Activated gamma-delta T cell (primary cell): Measurements from ENCODE around the gene MAL.

ENCODE experiments used
- DNase-seq: peaks from one replicate; lab custom pipeline; 2025; lab: John Stamatoyannopoulos, UW

MAL gene

DNA sequence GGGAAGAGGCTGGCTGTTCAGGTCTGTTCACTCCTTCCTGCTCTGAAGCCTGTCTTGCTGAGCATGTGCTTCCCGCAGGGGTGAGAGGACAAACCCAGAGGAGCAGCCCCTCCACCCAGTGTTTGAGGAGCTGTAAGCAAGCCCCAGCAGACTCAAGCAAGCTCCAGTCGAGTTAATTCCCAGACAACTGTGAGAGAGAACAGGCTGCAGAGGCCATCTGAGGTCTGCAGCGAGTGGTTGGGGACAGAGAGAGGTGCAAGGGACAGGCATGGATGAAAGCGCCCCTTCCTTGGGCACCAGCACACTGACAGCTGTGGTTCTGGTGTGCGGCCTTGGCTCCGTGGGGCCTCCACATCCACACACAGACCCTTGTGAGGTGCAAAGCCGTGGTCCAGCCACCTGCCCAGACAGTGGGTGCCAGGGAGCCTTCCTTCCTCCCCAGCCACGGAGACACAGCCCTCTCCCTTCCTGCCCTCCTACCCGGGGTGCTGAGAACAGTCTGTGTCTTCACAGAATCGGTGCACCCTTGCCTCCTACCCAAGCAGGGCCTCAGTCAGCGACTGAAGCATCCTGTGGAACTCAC lies 36.2 kb downstream of the MAL start:
- DNase-seq = no peak

- DNase-seq = no peak
Observed at GRCh38 chr2:95062242-95063085, 37.0 kb downstream of the MAL start.

DNA sequence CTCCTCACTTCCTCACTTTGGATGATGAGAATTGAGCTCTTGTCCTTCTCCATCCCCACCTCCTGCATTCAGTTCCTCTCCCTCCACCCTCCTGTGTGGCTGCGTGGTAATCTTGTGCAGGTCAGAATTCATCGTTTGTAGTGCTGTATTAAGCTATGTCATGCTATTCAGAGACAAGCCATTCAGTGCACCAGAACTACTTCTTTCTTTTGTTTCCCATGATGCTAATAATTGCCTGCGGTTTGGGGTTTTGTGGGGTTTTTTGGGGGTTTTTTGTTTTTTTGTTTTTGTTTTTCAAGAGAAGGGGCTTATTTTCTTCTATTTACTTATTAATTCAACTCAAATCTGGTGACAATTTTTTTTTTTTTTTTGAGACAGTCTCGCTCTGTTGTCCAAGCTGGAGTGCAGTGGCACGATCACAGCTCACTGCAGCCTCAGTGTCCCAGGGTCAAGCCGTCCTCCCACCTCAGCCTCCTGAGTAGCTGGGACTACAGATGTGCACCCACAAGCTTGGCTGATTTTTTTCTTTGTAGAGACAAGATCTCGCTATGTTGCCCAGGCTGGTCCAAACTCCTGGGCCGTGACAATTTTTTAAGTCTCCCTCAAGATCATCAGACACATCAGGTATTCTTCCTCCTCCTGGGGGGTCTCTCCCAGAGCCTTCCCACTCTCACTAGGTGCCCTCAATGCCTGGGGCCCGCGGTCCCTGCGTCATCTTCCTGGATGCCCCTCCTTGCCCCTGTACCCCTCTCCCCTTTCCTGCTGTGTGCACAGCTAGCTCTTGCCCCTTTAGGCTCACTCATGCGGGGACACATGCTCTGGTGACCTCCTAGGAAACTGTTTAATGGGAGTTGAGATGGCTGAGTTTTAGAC lies 37.8 kb downstream of the MAL start:
- DNase-seq = no peak

DNA sequence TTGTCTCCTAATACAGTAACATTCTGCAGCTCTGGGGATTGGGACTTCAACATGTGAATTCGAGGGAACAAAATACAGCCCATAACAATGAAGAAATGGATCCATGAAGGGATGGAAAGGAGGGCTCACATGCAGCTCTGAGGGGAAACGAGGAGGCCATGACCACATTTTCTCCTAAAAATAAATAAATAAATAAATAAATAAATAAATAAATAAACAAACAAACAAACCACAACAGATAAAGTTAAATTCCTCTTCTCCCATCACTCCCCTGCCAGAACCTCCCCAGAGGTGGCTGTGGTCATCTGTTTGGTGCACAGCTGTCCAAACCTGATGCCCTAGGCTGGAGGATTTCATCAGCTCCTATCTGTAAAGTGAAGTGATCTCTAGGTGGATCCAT lies 42.7 kb downstream of the MAL start:
- no peak for DNase-seq

DNA sequence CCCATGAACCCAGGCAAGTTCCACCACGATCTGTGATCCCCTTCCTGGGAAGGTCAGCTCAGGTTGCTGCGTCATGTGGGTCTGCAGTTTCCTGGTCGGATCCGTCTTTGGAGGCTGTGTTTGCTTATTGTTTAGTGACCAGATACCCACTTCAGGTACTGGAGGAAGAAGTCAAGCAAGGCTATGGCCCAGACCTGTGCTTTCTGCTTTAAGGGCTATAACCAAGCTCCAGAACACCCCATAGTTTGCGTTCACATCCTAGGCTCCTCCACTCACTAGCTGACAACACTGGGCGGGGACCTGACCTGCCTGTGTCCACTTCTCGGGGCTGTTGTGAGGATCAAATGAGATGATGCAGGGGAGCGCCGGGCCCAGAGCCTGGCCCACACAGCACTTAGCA lies 44.0 kb downstream of the MAL start:
- DNase-seq = no peak

DNA sequence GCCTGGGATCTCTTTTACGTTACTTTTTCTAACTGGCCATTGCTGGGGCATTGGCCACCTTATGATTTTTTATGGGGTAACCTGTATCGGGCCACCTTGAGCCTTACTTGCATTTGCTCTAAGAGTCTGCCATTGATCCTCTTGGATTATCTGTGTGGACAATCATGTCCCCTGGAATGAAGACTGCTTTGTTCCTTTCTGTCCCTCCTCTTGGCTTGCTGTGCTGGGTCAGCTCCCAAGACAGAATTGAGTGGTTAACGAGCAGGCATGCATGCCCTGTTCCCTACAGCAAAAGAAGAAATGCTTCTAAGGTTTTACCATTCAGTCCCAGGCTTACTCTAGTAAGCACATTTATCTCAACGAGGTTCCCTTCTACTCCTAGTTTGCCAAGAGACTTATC lies 46.3 kb downstream of the MAL start:
- no peak for DNase-seq

GRCh38 chr2:95072424-95072823 lies 46.9 kb downstream of the MAL start:
- no peak for DNase-seq

DNA sequence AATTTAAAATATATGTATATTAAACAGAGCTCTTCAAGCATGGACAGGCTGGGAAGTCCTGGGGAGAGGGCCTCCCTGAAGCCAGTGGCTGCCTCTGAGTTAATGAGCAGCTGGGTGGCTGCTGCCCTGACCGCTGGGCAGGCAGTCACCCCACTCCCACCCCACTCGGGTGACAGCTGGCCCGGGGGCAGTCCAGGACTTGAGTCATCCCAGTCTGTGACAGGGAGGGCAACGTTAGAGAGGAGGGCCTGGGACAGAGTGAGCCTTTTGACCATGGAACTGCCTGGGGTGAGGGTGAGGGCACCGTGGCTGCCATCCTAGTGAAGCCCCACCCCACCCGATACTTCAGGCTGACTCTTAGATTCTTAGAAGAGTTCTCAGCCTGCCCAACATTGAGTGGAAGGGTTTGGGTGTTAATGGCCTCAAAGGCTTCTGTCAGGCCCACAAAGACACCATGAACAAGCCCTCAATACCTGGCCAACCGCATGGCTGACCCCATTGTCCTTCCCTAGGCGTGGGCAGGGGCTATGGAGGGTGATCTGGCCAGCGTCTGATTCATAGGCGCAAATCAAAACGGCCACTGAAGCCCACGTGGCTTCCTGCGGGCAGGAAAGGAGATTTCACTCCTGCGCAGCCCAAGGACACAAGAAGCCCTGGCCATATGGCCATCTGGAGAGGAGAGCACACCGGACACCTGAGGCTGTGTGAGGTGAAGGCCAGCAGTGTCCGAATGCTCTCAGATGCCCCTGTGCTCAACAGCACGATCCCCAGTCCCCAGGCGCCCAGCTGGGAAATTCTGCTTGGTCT lies 48.6 kb downstream of the MAL start:
- no peak for DNase-seq

DNA sequence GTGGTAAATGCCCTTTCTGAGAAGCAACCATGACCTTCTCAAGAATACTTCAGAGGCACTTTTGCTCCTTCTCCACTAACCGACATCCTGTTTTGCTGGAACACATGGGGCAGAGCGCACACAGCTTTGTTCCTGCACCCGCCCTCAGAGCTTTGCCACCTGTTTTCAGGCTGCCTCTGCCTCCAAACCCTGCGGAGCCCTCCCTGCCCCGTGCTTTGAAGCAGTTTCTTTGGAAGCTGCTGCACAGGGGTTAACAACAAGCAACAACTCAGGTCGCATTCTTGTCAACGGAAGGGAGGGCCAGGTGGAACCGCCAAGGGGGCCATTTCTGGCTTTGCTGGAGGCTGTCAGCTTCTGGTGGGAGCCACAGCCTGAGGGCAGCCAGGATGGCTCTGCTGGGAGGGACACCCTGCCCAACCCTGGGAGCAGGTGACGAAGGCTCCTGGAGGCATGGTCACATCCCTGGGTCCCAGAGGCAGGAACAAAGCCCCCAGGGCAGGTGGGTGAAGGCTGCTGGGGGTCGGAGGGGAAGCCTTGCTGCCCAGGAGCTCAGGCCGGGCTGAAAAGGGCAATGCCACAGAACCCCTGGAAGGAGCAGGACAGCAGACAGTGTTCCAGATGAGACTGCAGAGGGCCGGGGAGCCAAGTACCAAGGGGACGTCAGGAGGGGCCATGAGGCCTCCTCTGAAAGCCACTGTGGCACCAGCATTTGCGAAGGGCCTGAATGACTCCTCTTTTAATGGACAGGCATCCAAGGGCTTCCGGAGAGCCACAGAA lies 49.3 kb downstream of the MAL start:
- DNase-seq = no peak

DNA sequence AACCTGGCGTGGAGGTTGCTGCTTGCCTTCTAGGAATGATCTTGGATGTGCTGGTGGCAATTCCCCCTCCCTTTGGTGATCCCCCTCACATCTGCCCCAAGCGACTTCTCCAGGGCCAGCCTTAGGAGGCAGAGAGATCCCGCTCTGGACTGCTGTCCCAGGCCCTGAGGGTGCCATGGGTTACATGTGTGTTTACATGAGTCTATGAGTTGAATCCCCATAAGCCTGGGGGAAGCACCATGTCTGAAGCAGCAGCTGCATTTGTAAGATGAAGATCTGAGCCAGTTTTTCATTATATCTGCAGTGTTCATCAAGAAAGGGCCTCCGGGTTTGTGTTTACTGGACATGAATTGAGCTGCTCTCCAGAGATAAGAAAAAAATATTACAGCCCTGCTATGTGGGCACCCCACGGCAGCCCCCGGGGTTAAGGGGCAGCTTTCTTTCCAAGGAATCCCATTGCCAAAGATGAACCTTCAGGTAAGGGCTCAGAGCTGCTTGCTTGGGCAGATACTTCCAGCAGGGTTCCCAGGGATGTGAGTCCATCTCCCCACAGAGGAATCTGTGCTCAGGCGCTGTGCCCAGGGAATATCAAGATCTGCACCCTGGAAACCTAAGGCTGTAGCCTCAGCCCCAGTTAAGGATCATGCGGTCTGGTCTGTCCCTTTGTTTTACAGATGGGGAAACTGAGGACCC lies 50.1 kb downstream of the MAL start:
- DNase-seq = no peak

GRCh38 chr2:95076705-95077529 lies 51.4 kb downstream of the MAL start:
- DNase-seq = peak; percentile 44

DNA sequence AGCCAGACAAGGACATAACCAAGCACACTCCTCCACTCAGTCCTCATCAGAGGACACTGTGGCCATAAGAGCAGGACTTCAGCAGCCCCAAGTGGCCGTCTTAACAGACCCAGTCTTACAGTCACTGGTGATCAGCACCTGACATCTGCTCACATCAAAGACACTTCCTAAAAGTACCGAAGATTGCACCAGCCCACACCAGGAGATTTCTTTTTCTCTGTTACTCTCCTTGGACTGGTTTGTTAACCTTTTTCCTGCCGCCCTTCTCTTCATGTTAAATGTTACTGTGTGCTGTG lies 52.0 kb downstream of the MAL start:
- DNase-seq = no peak

DNA sequence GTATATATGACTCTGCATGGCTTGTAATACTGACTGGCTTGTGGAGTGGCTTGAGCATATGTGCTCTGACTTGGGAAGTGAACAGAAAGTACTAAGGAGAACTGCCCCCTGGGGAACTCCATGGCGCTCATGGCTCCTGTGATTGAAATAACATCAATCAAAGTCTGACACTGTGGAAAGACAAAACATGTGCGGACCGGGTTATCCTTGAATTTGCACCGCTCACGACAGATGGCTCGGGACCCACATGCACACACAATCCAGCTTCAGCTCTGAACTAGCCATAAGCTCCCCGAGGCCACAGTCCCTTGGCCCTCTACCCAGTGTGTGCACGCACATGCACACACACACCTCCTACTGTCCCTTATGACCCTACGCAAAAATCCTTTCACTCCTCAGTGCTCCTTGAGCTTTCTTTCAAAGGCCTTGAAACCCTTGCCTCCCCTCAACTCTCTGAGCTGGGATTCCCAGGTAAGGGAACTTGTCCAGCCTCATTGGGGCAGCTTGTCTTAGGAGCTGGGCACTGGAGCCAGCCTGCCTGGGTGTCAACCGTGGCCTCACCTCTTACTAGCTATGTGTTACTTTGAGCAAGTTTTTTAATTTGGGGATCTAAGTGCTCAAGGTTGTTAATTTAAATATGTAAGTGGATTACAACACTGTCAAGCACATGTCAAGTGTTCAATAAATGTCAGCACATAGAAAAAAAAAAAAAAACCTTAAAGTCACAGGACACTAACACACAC lies 52.5 kb downstream of the MAL start:
- no peak for DNase-seq

DNA sequence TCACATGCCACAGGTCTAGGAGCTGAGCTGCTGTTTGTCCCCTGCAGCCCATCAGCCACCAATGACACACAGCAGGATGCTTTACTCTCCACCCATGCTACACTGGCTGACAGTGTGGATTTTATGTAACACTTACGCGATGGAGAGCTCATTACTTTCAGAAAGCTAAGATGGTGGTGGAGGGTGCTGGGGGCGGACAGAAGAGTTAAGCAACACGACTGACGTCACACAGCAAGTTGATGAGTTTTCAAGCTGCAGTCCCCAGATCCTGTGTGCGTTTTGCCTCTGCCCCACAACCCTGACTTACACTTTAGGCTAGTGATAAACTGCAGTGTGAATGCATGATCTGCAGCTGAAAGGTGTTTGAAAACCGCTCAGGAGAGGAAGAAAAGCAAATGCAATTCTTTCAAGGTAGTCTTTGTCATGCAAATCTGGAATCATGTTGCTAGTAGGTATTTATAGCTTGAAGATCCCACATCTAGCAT lies 53.7 kb downstream of the MAL start:
- no peak for DNase-seq

GRCh38 chr2:95082477-95082876 lies 57.0 kb downstream of the MAL start:
- DNase-seq = no peak

DNA sequence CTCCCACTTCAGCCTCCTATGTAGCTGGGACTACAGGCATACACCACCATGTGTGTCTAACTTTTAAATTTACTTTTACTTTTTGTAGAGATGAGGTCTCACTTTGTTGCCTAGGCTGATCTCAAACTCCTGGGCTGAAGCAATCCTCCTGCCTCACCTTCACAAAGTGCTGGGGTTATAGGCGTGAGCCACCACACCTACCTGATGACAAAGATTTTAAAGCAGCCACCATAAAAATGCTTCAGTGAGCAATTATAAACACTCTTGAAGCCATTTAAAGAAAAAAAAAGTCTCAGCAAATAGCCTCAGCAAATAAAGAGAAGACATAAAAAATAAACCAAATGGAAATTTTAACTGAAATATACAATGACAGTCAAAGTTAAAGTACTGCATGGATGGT lies 60.5 kb downstream of the MAL start:
- no peak for DNase-seq

- no peak for DNase-seq
Observed at GRCh38 chr2:95087379-95087778, 61.9 kb downstream of the MAL start.

DNA sequence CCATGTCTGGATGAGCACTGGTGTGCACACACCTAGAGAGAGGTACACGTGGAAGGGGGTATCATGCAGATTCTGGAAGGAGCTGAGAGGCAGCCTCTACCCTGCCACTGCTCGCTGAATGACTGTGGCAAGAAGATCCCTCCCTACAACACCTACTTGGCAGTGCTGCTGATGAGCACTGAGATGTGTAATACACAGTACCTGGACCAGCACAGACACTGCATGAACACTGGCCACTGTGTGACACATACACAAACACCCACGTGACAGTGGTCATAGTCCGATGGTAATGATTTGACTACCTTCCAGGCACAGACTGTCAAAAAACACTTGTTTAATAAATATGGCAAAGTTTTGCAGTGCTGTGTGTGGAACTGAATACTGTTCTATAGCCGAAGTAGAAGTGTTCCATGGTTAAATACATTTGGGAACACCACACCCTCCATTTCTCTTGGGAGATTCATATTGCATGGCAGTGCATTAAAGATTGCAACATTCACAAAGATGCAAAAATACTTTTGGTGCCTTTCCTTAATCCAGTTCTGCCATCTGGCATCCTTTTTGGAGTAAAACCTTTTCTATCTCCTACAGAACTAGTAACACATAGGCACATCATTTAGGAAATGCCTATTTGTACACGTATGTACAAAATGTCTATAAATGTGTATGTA lies 66.5 kb downstream of the MAL start:
- no peak for DNase-seq
